ENCODE results near the gene SDHA.

Gene SDHA

DNA sequence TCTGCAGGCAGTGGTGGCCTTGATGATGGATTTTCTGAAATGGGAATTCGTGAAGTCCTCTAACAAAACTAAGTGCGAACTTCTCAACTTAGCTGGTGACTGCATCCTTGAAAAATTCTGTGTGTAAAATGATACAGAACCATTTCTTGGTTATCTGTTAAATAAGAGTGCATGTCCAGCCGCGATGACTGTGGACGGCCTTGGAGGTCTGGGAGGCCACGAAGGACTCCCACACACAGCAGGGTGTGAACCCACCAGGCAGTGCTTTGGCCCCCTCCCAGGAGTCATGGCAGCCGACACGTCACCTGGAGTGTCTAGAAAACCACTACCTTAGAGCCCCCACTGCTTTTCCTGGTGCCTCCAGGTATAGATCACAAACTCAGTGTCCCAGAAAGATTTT, 85.6 kb downstream of the SDHA start:
- peak; percentile 23 for DNase-seq

DNA sequence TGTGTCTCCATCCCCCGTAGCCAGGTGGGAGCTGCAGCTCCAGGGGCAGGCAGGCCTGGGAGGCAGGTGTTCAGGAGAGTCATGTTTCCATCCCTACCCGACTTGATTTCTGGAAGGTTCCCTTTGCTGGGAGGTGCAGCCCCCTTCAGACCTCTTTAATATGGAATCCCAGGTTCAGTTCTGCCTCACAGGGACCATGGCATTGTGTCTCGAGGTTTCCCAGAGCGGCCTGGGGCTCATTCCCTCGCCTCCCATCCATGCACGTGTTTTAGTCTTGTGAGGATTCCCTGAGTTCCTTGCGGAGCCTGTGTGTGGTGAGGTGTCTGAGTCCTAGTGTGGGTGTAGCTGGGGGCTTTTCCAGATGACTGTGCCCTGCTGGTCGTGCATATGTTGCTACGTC, 86.9 kb downstream of the SDHA start:
- DNase-seq: peak; percentile 26

DNA sequence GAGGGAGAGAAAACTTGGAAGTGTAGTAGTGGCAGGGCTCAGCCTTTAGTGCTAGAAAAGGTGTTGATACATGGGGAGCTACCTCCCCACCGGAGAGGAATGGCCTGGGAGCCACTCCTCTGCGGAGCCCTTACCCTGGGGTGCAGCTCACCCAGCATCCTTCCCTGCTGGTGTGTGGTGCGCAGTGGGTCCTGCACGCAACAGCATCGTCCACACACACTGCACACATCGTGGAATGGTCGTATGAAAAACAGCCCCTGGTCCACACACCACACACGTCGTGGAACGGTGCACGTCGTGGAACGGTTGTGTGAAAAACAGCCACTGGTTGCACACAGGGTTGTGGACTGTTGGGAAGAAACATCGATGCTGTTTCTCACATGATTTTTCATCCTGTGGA, 87.3 kb downstream of the SDHA start:
- no peak for DNase-seq

DNA sequence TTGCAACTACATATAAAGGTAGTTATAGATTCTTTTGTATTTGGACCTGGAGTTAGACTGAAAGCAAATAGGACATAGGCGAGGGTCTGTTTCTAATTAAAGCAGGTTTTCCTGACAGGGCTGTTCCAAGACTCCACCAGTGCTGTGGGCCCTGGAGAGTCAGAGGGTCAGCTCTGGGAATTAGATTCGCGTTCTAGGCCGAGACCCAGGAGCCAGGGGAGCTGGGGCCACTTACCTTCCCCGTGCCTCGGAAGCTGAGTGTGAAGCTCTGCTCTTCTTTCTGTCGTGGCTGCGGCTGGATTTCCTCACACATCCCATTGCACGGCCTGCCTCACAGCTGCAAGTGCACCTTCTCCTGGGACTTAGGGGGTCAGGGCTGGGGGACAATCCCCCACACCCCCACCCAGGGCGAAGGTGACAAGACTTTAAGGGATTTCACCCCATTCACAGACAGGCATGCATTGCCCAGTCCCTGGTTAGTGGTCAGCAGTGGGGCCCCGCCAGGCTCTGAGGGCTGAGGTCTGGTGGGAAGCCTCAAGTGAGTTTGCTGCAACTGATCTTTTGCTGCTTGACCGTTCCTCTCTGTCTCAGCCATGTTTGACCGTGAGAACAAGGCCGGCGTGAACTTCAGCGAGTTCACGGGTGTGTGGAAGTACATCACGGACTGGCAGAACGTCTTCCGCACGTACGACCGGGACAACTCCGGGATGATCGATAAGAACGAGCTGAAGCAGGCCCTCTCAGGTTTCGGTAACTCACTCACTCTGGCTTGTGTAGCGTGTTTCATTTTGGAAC, 88.1 kb downstream of the SDHA start:
- no peak for DNase-seq

All from islet precursor cell (in vitro differentiated cells).